ENCODE results near the gene TMUB2. TPM values are rescaled to one million over a fixed set of nuclear protein-coding genes. Genes with fewer than 3 reads are reported as not detected.

Gene TMUB2
- total and polyA plus RNA-seq, 9 of the 15 experiments (the other 6 are each of a cell fraction or from before 2014, with no cell fraction given) = 4.1 to 29.8 (median 16.3) TPM

GRCh38 chr17:44204441-44204882 is 17.7 kb downstream of the TMUB2 start:
- in situ Hi-C loops (cut with MboI) (loop anchor here (5.0 kb wide), 1 partner anchor 313 kb away; no protein-coding TSS in a partner anchor), intact Hi-C loops (cut with micrococcal nuclease) (no loop called here)
- CTCF ChIA-PET (ENCODE audit: low intra/inter-chr PET ratio) = interaction anchor here (1.5 kb wide), 1 partner anchor 127 kb away, joined by 4 read pairs; no protein-coding TSS in a partner anchor
- WGBS (ENCODE audit: insufficient coverage, low coverage, missing lambda C conversion rate) = 10% methylated on average over 5 of the region's 5 CpGs
- BruUV-seq (replicated peaks) = no TSS peak
- Histone ChIP-seq H3K27me3 (ENCODE audit: control insufficient read depth in 2 of 2, insufficient read depth in 2 of 2, low read length in 2 of 2) (no peaks in the 10 kb centered on the region), H2AFZ (ENCODE audit: low read depth, low read length) (no peak overlapping the region), H3K4me2 (ENCODE audit: insufficient read depth, low read length) (peak overlapping the region; percentile 22; the same call in 1 of the 2 replicates), H3K4me1 (replicated peaks in 1 of 2; ENCODE audit: control insufficient read depth in 2 of 2, insufficient read depth in 2 of 2, low read length in 2 of 2) (peaks cover 31% of the 10 kb centered on the region in 2 experiments), H3K79me2 (ENCODE audit: control insufficient read depth, insufficient read depth, low read length) (no peaks in the 10 kb centered on the region; the same call in 2 of the 3 replicates), H3K36me3 (ENCODE audit: control insufficient read depth, insufficient read depth, low read length) (peaks cover 30% of the 10 kb centered on the region), H3K9me3 (replicated peaks; ENCODE audit: control insufficient read depth, insufficient read depth, low read depth, low read length) (no peaks in the 10 kb centered on the region), H4K20me1 (replicated peaks; ENCODE audit: control insufficient read depth, insufficient read depth, low read length) (no peaks in the 10 kb centered on the region; the same call in 1 of the 2 replicates), H3K9ac (ENCODE audit: insufficient read depth in 1 of 2, low read depth in 2 of 2, low read length in 2 of 2) (no peak overlapping the region), H3K27ac (ENCODE audit: extremely low read depth, low read depth, low read length) (no peak overlapping the region), H3K4me3 (no peak overlapping the region), H3K9me1 (ENCODE audit: control insufficient read depth, insufficient read depth, low read length) (no peaks in the 10 kb centered on the region)
- FAIRE-seq (peak; percentile 97), DNase-seq (ENCODE audit: extremely low read depth in 1 of 4, low spot score in 3 of 4) (peak in 3 of 4 experiments; percentile 27 to 80 (median 51)), ATAC-seq (0 out of 3 replicates have a peak, but pooled peaks have one; percentile 2)
- POLR2A ChIA-PET = interaction anchor here (0.7 to 2.3 kb wide), 6 partner anchors 9 to 171 kb away, joined by 3 to 11 read pairs (median 4); partner anchors contain the start of gene TMUB2
- no peak for TF ChIP-seq HDAC3 (IDR thresholded peaks at IDR 0.05; ENCODE audit: borderline replicate concordance, partially characterized antibody)
- TF ChIP-seq U2AF1 (optimal IDR thresholded peaks at IDR 0.05; ENCODE audit: low read depth, low read length) = no peak
- TF ChIP-seq ARHGAP35 (IDR thresholded peaks at IDR 0.05; ENCODE audit: partially characterized antibody) = no peak
- no peak for TF ChIP-seq ZNF124 (CRISPR knock-in tag; IDR thresholded peaks at IDR 0.05)
- peak; percentile 82 for TF ChIP-seq JUN (IDR thresholded peaks at IDR 0.05; ENCODE audit: borderline replicate concordance, low read depth, low read length)
- no peak for TF ChIP-seq JUN (CRISPR knock-in tag; IDR thresholded peaks at IDR 0.05; ENCODE audit: borderline replicate concordance)
- no peak for TF ChIP-seq TOE1 (IDR thresholded peaks at IDR 0.05; ENCODE audit: borderline replicate concordance)
- no peak; the same call in 1 of the 2 replicates for TF ChIP-seq TOE1 (CRISPR knock-in tag; IDR thresholded peaks at IDR 0.05; ENCODE audit: borderline replicate concordance, low read depth)
- no peak for TF ChIP-seq ZNF76 (CRISPR knock-in tag; IDR thresholded peaks at IDR 0.05; ENCODE audit: borderline replicate concordance)
- TF ChIP-seq ZNF518B (CRISPR knock-in tag; IDR thresholded peaks at IDR 0.05) = no peak
- no peak for TF ChIP-seq CC2D1A (IDR thresholded peaks at IDR 0.05)
- no peak for TF ChIP-seq COPS2 (conservative IDR thresholded peaks at IDR 0.05)
- no peak for TF ChIP-seq NEUROD1 (IDR thresholded peaks at IDR 0.05; ENCODE audit: borderline replicate concordance, low read depth, low read length, partially characterized antibody)
- 0 out of 4 replicates have a peak, but pooled peaks of 1 of the 2 experiments have one; percentile 23 for TF ChIP-seq TBL1XR1 (IDR thresholded peaks at IDR 0.05; ENCODE audit: low read length in 2 of 2)
- no peak for TF ChIP-seq KLF16 (IDR thresholded peaks at IDR 0.05)
- TF ChIP-seq, protein P1, sequence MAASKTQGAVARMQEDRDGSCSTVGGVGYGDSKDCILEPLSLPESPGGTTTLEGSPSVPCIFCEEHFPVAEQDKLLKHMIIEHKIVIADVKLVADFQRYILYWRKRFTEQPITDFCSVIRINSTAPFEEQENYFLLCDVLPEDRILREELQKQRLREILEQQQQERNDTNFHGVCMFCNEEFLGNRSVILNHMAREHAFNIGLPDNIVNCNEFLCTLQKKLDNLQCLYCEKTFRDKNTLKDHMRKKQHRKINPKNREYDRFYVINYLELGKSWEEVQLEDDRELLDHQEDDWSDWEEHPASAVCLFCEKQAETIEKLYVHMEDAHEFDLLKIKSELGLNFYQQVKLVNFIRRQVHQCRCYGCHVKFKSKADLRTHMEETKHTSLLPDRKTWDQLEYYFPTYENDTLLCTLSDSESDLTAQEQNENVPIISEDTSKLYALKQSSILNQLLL (CRISPR knock-in tag; IDR thresholded peaks at IDR 0.05; ENCODE audit: borderline replicate concordance) = no peak
- no peak for TF ChIP-seq TBP (optimal IDR thresholded peaks at IDR 0.05; ENCODE audit: low read depth, low read length)
- 0 out of 4 replicates have a peak, but pooled peaks of 1 of the 2 experiments have one; percentile 24 for TF ChIP-seq HDAC1 (IDR thresholded peaks at IDR 0.05)
- TF ChIP-seq ZNF354B (CRISPR knock-in tag; IDR thresholded peaks at IDR 0.05) = no peak
- TF ChIP-seq PYGO2 (tag; IDR thresholded peaks at IDR 0.05) = no peak

Data from K562 (cell line).